PC-9 (cell line): ENCODE data around the gene LRRC8D.

Source experiments
- EZH2 ChIP-seq: fragments of 200-600 bp; sonication (generic); IDR thresholded peaks from 2 replicates; pipeline ENCODE4 v1.8.0; 2017; ENCODE audit warnings: antibody characterized with exemption, low read depth
- TF ChIP-seq, protein P1 (sequence below): fragments of 200-600 bp; sonication (generic); conservative IDR thresholded peaks from 2 replicates; pipeline ENCODE4 v1.6.1; 2017; ENCODE audit warnings: mixed run types, antibody characterized with exemption, mild to moderate bottlenecking, moderate library complexity

DNA sequence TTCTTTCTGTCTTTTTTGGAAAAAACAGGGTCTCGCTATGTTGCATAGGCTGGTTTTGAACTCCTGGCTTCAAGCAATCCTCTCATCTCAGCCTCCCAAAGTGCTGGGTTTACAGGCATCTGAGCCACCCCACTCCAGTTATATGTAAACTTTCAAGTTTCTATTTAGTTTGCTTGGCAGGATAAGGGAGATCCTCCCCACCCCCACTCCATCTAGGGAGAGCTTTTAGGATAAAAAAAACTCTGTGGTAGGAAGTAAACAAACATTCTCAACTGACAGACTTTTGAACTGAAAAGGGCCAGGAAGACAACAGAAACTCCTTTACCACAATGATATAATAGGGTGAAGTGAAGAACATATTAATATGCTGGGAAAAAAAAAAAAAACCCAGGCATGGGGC lies 133.1 kb downstream of the LRRC8D start:
- TF ChIP-seq, protein P1, sequence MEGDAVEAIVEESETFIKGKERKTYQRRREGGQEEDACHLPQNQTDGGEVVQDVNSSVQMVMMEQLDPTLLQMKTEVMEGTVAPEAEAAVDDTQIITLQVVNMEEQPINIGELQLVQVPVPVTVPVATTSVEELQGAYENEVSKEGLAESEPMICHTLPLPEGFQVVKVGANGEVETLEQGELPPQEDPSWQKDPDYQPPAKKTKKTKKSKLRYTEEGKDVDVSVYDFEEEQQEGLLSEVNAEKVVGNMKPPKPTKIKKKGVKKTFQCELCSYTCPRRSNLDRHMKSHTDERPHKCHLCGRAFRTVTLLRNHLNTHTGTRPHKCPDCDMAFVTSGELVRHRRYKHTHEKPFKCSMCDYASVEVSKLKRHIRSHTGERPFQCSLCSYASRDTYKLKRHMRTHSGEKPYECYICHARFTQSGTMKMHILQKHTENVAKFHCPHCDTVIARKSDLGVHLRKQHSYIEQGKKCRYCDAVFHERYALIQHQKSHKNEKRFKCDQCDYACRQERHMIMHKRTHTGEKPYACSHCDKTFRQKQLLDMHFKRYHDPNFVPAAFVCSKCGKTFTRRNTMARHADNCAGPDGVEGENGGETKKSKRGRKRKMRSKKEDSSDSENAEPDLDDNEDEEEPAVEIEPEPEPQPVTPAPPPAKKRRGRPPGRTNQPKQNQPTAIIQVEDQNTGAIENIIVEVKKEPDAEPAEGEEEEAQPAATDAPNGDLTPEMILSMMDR: no peak
- TF ChIP-seq EZH2: no peak
